Brain microvascular endothelial cell (primary cell): Measurements from ENCODE around the gene CADM1.

Experiments used
- DNase-seq: peaks from one replicate; pipeline ENCODE4 v3.0.0-alpha.2; 2020
- H3K27ac ChIP-seq: fragments of 250-450 bp; sonication (Bioruptor Pico); 2 replicates; pipeline ENCODE4 v1.5.1; 2020; ENCODE audit warnings: mild to moderate bottlenecking, moderate library complexity
- H3K27me3 ChIP-seq: fragments of 250-450 bp; sonication (Bioruptor Pico); replicated peaks from 2 replicates; pipeline ENCODE4 v1.5.1; 2020; ENCODE audit warnings: mild to moderate bottlenecking
- H3K36me3 ChIP-seq: fragments of 250-450 bp; sonication (Bioruptor Pico); replicated peaks from 2 replicates; pipeline ENCODE4 v1.5.1; 2020; ENCODE audit warnings: mild to moderate bottlenecking
- H3K4me3 ChIP-seq: 2 replicates; pipeline ENCODE4 v1.5.1; 2011; ENCODE audit warnings: low read depth, mild to moderate bottlenecking, control low read depth, low read length, moderate library complexity
- in situ Hi-C: cut with HindIII; loops from 2 replicates; pipeline ENCODE4 v1.10.0; 2017; ENCODE audit warnings: low sequenced_read_pairs, low pct_ligation_motif_present
- TF ChIP-seq, protein P1 (sequence below): IDR thresholded peaks from 2 replicates; pipeline ENCODE4 v1.5.1; 2011; ENCODE audit warnings: low read depth, mild to moderate bottlenecking, moderate library complexity, low read length, control low read depth, inconsistent platforms; ENCODE audit errors: missing control alignments

CADM1 gene

DNA sequence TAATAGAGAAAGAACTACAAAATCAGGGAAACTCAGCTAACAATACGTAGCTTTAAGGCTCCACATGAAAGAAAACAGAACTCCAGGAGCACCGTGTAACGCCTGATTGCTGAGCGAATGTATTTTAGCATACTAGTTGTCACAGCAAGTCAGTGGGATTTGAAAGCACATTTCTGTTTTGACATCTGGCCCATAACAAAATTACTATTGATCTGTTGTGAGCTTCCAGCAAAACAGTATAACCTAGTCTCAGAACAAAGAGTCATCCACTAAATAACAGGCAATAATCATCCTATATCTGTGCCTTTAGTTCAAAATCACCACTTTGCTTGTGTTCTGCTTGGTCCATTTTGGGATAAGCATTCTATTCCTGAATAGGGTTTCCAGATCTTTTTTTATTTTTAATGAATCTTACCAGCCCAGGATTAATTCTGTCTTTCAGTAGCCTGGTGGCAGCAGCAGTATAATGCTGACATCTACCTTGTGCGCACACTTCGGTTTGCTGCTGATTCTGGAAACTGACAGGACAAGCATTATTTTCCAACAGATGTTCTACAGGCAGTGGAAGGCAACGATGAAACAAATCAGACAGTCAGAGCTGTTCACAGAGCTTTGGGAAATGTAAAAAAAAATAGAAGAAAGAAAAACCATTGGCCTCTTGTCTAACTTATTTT is 66.2 kb downstream of the CADM1 start:
- Histone ChIP-seq H3K4me3 (no peak overlapping the region), H3K27me3 (no peaks in the 10 kb centered on the region), H3K27ac (no peak overlapping the region), H3K36me3 (no peaks in the 10 kb centered on the region)
- TF ChIP-seq, protein P1, sequence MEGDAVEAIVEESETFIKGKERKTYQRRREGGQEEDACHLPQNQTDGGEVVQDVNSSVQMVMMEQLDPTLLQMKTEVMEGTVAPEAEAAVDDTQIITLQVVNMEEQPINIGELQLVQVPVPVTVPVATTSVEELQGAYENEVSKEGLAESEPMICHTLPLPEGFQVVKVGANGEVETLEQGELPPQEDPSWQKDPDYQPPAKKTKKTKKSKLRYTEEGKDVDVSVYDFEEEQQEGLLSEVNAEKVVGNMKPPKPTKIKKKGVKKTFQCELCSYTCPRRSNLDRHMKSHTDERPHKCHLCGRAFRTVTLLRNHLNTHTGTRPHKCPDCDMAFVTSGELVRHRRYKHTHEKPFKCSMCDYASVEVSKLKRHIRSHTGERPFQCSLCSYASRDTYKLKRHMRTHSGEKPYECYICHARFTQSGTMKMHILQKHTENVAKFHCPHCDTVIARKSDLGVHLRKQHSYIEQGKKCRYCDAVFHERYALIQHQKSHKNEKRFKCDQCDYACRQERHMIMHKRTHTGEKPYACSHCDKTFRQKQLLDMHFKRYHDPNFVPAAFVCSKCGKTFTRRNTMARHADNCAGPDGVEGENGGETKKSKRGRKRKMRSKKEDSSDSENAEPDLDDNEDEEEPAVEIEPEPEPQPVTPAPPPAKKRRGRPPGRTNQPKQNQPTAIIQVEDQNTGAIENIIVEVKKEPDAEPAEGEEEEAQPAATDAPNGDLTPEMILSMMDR: no peak
- DNase-seq: no peak
- in situ Hi-C loops: no loop called here

DNA sequence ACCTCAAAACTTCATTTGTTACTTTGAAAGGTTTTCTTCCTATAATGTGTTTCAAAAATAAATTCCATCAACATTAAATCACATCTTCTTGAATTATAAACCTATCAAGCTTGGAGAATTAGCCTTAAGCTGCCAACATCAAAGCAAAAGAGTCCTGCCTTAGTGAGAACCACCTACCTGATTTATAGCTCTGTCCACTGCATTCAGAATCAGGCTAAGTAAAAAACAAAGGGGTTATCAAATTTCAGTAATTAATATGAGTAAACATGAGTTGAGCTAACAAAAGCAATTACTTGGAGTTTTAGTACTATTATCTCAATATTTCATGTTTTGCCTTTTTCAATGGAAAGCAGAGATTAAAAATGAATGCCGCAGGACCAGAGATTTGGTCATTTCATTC is 73.9 kb downstream of the CADM1 start:
- Histone ChIP-seq H3K36me3 (no peaks in the 10 kb centered on the region), H3K27ac (no peak overlapping the region), H3K27me3 (no peaks in the 10 kb centered on the region), H3K4me3 (no peak overlapping the region)
- no peak for DNase-seq
- TF ChIP-seq, protein P1: no peak
- in situ Hi-C loops: no loop called here

DNA sequence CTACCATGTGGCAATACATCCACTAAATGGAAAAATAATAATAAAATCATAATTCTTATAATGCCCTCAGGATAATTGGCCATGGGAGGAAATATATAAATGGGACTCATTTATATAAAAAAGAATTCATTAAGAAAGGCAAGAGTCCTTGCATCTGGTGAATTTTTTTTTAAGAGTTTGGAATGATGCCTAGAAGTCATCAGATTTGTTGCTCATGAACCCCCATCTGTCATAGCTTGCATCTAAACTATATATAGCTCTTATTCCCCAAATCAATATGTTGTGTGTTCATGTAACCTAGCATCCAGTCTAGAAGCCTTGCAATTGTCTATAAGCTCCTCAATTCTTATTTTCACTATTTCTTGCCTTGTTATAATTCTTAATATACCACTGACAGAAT is 75.9 kb downstream of the CADM1 start:
- H3K27ac ChIP-seq: no peak overlapping the region
- H3K36me3 ChIP-seq: no peaks in the 10 kb centered on the region
- TF ChIP-seq, protein P1: no peak
- no peak overlapping the region for H3K4me3 ChIP-seq
- H3K27me3 ChIP-seq: no peaks in the 10 kb centered on the region
- in situ Hi-C loops: no loop called here
- no peak for DNase-seq

DNA sequence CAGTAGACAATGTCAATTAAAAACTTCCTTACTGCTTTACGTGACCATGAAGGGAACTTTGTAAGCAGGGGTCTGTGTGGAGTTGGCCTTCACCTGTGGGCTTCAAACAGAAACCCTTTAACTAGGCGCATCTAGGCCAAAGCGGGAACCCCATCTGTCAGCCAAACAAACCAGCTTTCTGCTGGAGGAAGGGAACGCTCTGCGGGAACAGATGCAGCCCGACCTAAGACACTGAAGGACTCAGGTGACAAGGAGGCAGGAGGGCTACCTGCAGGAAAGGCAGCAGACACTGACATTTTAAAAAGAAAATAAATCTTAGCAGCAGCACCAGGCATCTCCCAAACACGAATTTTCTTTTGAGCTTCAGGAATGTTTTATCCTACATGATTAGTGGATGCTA is 78.4 kb downstream of the CADM1 start:
- no peak overlapping the region for H3K27ac ChIP-seq
- no peak for DNase-seq
- H3K36me3 ChIP-seq: no peaks in the 10 kb centered on the region
- H3K27me3 ChIP-seq: no peaks in the 10 kb centered on the region
- in situ Hi-C loops: no loop called here
- H3K4me3 ChIP-seq: no peak overlapping the region
- TF ChIP-seq, protein P1: no peak

DNA sequence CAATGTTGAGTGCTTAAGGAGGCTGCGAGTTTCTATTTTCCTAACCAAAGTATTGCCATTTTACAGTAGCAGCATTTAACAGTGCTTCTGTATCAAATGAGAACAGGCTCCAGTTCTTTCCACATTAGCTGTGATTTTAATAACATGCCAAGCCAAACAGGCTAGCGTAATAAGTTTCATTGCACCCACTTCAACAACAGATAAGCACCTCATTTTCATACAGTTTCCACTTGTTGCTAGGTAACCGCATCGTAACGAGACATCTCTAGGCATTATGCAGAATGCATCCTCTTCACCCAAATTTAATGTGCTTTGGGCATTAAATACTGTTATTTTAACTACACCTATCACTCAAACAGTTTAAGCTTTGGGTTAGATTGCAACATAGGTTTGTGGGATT is 79.0 kb downstream of the CADM1 start:
- DNase-seq: no peak
- in situ Hi-C loops: no loop called here
- no peaks in the 10 kb centered on the region for H3K36me3 ChIP-seq
- no peak overlapping the region for H3K27ac ChIP-seq
- TF ChIP-seq, protein P1: no peak
- no peaks in the 10 kb centered on the region for H3K27me3 ChIP-seq
- H3K4me3 ChIP-seq: no peak overlapping the region

DNA sequence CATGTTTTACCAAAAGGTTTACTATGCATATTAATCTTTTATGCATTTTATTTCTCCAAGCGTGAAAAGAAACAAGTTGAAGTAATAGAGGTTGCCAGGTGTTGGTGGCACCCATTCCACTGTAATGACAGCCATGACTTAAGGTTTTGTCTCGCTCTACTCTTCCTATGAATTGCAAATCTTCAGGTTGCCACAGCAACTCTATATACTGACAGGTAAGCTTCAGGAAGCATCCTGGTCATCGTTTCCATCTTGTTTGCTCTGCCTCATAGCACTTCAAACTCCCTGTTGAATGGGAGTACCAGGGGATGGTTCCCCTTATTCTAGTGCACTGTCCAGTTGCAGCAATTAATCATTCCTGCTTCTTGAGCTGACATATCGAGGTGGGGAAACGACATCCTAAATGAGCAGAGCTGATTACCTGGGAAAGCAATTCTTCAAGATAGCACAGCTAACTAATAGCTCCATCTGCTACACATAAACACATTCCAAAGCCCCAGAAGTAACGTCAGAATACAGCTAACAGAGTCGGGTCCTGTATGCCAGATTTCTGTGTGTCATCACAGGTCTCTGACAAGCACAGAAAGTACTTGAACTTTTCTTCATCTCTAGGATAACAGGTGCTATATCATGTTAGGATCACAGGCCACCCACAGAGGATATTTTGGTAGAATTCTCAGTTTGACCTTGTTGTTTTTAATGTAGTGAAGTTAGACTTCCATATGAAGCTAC is 80.3 kb downstream of the CADM1 start:
- Histone ChIP-seq H3K36me3 (no peaks in the 10 kb centered on the region), H3K27ac (no peak overlapping the region), H3K4me3 (no peak overlapping the region), H3K27me3 (no peaks in the 10 kb centered on the region)
- in situ Hi-C loops: no loop called here
- TF ChIP-seq, protein P1: no peak
- DNase-seq: no peak
